Right lobe of liver (tissue), 6 donors: ENCODE data around the gene NFASC. TPM values are rescaled to one million over a fixed set of nuclear protein-coding genes. Genes with fewer than 3 reads are reported as not detected.

ENCODE experiments used
- ATAC-seq, 4 donors: fragments of 200-7000 bp; cut with Tn5 transposase; one replicate each; pipeline ENCODE4 v1.9.1; 2020; ENCODE audit warnings: mild to moderate bottlenecking in 4 of 4, moderate library complexity in 4 of 4
- DNase-seq, 3 donors: peaks; one replicate each; pipeline ENCODE4 v3.0.0-alpha.2; 2020
- H3K27ac ChIP-seq, 3 donors: fragments of 200-600 bp; one replicate each; pipeline ENCODE4 v1.8.0; 2022
- H3K27me3 ChIP-seq, 2 donors: fragments of 200-600 bp; one replicate each; pipeline ENCODE4 v1.8.0; 2022
- H3K36me3 ChIP-seq, 4 donors: fragments of 200-600 bp; sonication (generic) in 1 of 4; one replicate each; pipeline versions ENCODE4 v1.5.1 to v1.8.0; 2017 to 2022; ENCODE audit warnings: control low read depth in 1 of 4
- H3K4me1 ChIP-seq, 4 donors: fragments of 200-600 bp; sonication (generic) in 1 of 4; one replicate each; pipeline versions ENCODE4 v1.5.1 to v1.8.0; 2017 to 2022; ENCODE audit warnings: control low read depth in 1 of 4
- H3K4me3 ChIP-seq, 3 donors: fragments of 200-600 bp; one replicate each; pipeline ENCODE4 v1.8.0; 2022
- H3K9me3 ChIP-seq, 4 donors: fragments of 200-600 bp; sonication (generic) in 1 of 4; one replicate each; pipeline versions ENCODE4 v1.5.1 to v1.8.0; 2017 to 2022; ENCODE audit warnings: control low read depth in 1 of 4
- POLR2A ChIP-seq: fragments of 450-650 bp; IDR thresholded peaks from one replicate; pipeline ENCODE4 v1.6.1; 2017; ENCODE audit warnings: antibody characterized with exemption, mild to moderate bottlenecking
- WGBS: methylation state at CpG from one replicate; pipeline ENCODE4 v1.1.6; 2018; ENCODE audit warnings: low coverage, low lambda C conversion rate; ENCODE audit not compliant: insufficient coverage; ENCODE audit errors: missing lambda C conversion rate; 5-methylcytosine and 5-hydroxymethylcytosine counted together
- intact Hi-C, 2 donors: fragments of 100-400 bp; cut with DNase I; formaldehyde crosslinking; loops; one replicate each; pipeline versions ENCODE4 v1.11.2 to v1.14.1; 2022
- total RNA-seq, 6 experiments: library from RNA; depleted of rRNA in 2 of 6; stranded (reverse); fragments of >200 nt in 2 of 6; fragmentation: NEBNext Ultra II Directional in 3 of 6; extraction: Animal tissue kit (Norgen Biotek cat#: 25700) in 3 of 6; gene quantifications; one replicate each; pipeline versions ENCODE4 v1.1.0 to v1.2.4, GENCODE V29; 2016 to 2023
- TF ChIP-seq, protein P1 (sequence below), 4 donors: fragments of 200-600 bp in 3 of 4; fragments of 450-650 bp in 1 of 4; IDR thresholded peaks; one replicate each; pipeline versions ENCODE4 v1.5.1 to v1.8.0; 2016 to 2022; ENCODE audit warnings: antibody characterized with exemption in 4 of 4, mild to moderate bottlenecking in 2 of 4
- donor health status: DM: no; HTN: yes; CAD: no.
- donor health status: DM: no; HTN: no; CAD: no.
- donor health status: DM: no; HTN: no; CAD: no.
- donor health status: DM: no; HTN: yes; CAD: no.
- donor health status: DM: no; HTN: yes; CAD: no.

Gene NFASC
- total RNA-seq, 6 experiments from 2014 or later, result 3.2 to 7.8 (median 5.6) TPM

DNA sequence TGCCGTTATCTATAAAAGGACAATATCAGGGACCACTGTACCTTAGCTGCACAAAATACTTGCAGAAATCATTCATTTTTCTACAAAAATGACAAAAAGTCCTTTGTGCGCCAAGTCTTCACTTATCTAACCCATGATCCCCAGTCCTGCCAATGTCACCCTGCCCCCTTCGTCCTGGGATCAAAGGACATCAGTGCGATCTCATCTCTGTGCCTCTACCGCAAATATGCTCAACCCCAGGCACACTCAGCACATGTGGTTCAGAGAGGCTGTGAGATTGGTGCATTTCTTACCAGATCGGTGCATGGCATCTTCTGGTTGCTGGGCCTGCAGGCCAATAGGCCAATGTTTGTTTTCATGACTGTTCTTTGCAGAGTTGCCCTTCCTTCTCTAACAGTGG lies 72.8 kb downstream of the NFASC start:
- intact Hi-C loops, result loop anchor here in 1 of 2 donors (10.0 kb wide), 1 partner anchor 139 kb away; no protein-coding TSS in a partner anchor
- DNase-seq, result peak in 1 of 3 donors; percentile 56
- no peaks in the 10 kb centered on the region for H3K9me3 ChIP-seq
- no peaks in the 10 kb centered on the region for H3K4me1 ChIP-seq
- H3K27ac ChIP-seq, result no peak overlapping the region
- TF ChIP-seq POLR2A, result no peak
- TF ChIP-seq, protein P1, sequence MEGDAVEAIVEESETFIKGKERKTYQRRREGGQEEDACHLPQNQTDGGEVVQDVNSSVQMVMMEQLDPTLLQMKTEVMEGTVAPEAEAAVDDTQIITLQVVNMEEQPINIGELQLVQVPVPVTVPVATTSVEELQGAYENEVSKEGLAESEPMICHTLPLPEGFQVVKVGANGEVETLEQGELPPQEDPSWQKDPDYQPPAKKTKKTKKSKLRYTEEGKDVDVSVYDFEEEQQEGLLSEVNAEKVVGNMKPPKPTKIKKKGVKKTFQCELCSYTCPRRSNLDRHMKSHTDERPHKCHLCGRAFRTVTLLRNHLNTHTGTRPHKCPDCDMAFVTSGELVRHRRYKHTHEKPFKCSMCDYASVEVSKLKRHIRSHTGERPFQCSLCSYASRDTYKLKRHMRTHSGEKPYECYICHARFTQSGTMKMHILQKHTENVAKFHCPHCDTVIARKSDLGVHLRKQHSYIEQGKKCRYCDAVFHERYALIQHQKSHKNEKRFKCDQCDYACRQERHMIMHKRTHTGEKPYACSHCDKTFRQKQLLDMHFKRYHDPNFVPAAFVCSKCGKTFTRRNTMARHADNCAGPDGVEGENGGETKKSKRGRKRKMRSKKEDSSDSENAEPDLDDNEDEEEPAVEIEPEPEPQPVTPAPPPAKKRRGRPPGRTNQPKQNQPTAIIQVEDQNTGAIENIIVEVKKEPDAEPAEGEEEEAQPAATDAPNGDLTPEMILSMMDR (IDR thresholded peaks at IDR 0.05), result no peak
- H3K4me3 ChIP-seq, result no peak overlapping the region
- no peaks in the 10 kb centered on the region for H3K36me3 ChIP-seq
- H3K27me3 ChIP-seq, result no peaks in the 10 kb centered on the region
- ATAC-seq, result peak in 2 of 4 donors; percentile 37 to 53
- 53% methylated on average over 6 of the region's 6 CpGs for WGBS

DNA sequence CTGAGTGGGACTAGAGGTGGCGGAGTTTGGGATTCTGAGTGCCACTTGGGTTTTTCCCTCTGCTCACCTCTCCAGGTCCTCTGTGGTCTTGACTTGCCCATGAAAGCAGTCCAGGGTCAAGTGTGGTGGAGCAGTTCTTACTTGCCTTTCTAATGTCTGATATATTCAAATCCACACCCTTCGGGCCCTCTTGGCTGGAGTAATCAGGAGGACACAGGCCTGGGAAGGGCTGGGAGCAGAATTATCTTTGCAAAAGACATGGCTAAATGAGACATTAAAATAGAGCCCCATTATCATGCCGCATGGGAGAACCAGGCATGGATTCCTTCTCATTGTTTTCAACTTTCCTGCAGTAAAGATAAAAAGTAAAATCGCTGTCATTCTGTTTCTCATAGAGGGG lies 74.0 kb downstream of the NFASC start:
- 76% methylated on average over 3 of the region's 4 CpGs for WGBS
- Histone ChIP-seq H3K4me3 (no peak overlapping the region), H3K27ac (no peak overlapping the region), H3K4me1 (no peaks in the 10 kb centered on the region), H3K9me3 (no peaks in the 10 kb centered on the region), H3K27me3 (no peaks in the 10 kb centered on the region), H3K36me3 (no peaks in the 10 kb centered on the region)
- ATAC-seq (no peak), DNase-seq (no peak)
- intact Hi-C loops, result loop anchor here in 1 of 2 donors (10.0 kb wide), 1 partner anchor 140 kb away; no protein-coding TSS in a partner anchor
- TF ChIP-seq, protein P1 (IDR thresholded peaks at IDR 0.05), result no peak
- TF ChIP-seq POLR2A, result no peak

DNA sequence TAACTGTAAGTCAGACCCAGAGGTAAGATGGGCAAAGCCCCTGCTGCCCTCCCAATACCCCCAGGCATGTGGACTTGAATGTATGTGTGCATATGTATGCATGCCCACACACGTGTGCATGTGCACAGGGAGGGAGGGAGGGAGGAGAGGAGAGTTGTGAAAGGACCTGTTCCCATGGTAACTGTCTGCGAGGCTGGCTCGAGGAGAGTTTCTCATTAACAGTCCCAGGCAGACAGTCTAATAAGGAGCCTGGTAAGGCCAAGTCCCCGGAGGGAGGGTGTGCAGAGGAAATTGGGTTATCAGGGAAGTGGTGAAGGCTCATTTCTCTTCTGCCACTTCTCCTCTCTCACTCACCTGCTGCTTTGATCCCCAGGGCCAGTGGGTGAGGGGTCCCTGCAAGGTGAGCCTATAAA lies 74.9 kb downstream of the NFASC start:
- Histone ChIP-seq H3K4me1 (no peaks in the 10 kb centered on the region), H3K9me3 (no peaks in the 10 kb centered on the region), H3K27me3 (no peaks in the 10 kb centered on the region), H3K36me3 (no peaks in the 10 kb centered on the region), H3K27ac (no peak overlapping the region), H3K4me3 (no peak overlapping the region)
- peak in 1 of 4 donors; percentile 45 for ATAC-seq
- intact Hi-C loops, result loop anchor here in 1 of 2 donors (10.0 kb wide), 1 partner anchor 141 kb away; no protein-coding TSS in a partner anchor
- no peak for TF ChIP-seq POLR2A
- TF ChIP-seq, protein P1 (IDR thresholded peaks at IDR 0.05), result no peak
- WGBS, result 10% methylated on average over 4 of the region's 4 CpGs
- no peak for DNase-seq

DNA sequence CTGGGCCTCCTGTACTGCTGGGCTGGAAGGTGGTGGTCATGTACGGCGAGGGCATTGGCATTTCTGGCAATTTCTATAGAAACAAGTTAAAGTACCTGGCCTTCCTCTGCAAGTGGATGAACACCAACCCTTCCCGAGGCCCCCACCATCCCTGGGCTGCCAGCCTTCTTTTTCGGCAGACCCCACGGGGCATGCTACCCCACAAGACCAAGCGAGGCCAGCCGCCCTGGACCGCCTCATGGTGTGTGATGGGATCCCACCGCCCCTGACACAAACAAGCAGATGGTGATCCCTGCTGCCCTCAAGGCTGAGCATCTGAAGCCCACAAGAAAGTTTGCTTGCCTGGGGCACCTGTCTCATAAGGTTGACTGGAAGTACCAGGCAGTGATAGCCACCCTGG lies 76.0 kb downstream of the NFASC start:
- no CpG with 5 or more reads among the region's 9 CpGs for WGBS
- intact Hi-C loops, result loop anchor here in 1 of 2 donors (10.0 kb wide), 1 partner anchor 142 kb away; no protein-coding TSS in a partner anchor
- no peaks in the 10 kb centered on the region for H3K36me3 ChIP-seq
- H3K4me3 ChIP-seq, result no peak overlapping the region
- no peaks in the 10 kb centered on the region for H3K9me3 ChIP-seq
- ATAC-seq (no peak), DNase-seq (no peak)
- H3K27me3 ChIP-seq, result no peaks in the 10 kb centered on the region
- TF ChIP-seq, protein P1 (IDR thresholded peaks at IDR 0.05), result no peak
- no peak for TF ChIP-seq POLR2A
- no peak overlapping the region for H3K27ac ChIP-seq
- no peaks in the 10 kb centered on the region for H3K4me1 ChIP-seq
